GM12875 (cell line): ENCODE data around the gene SCGB1D1.

Source experiments
- H3K4me3 ChIP-seq: one replicate; pipeline ENCODE4 v1.5.1; 2011; ENCODE audit warnings: low read depth, low read length, control low read depth
- TF ChIP-seq, protein P1 (sequence below): IDR thresholded peaks from 2 replicates; pipeline ENCODE4 v1.5.1; 2011; ENCODE audit warnings: low read depth, mild to moderate bottlenecking, control low read depth, inconsistent platforms, low read length, moderate library complexity, borderline replicate concordance; ENCODE audit not compliant: insufficient read depth

Gene SCGB1D1

DNA sequence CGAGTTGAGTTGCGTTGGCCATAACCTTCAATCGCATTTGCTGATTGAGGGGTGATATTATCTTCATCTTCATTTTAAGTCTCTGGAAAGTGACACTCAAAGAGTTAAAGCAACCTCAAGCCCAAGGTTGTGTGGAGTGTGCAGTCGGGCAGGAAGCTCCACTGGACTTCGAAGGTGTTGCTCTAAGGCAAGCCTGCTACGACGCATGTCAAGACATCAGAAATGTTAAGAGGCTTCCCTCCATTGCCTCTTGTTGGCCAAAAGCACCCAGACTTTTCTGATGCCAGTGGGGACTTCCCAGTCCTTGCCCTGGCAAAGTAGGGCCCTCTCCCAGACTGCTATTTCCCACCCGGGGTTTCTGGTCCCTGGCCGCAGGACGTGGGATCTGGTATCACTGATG lies 23.6 kb upstream of the SCGB1D1 start:
- no peak overlapping the region for H3K4me3 ChIP-seq
- TF ChIP-seq, protein P1, sequence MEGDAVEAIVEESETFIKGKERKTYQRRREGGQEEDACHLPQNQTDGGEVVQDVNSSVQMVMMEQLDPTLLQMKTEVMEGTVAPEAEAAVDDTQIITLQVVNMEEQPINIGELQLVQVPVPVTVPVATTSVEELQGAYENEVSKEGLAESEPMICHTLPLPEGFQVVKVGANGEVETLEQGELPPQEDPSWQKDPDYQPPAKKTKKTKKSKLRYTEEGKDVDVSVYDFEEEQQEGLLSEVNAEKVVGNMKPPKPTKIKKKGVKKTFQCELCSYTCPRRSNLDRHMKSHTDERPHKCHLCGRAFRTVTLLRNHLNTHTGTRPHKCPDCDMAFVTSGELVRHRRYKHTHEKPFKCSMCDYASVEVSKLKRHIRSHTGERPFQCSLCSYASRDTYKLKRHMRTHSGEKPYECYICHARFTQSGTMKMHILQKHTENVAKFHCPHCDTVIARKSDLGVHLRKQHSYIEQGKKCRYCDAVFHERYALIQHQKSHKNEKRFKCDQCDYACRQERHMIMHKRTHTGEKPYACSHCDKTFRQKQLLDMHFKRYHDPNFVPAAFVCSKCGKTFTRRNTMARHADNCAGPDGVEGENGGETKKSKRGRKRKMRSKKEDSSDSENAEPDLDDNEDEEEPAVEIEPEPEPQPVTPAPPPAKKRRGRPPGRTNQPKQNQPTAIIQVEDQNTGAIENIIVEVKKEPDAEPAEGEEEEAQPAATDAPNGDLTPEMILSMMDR: no peak

DNA sequence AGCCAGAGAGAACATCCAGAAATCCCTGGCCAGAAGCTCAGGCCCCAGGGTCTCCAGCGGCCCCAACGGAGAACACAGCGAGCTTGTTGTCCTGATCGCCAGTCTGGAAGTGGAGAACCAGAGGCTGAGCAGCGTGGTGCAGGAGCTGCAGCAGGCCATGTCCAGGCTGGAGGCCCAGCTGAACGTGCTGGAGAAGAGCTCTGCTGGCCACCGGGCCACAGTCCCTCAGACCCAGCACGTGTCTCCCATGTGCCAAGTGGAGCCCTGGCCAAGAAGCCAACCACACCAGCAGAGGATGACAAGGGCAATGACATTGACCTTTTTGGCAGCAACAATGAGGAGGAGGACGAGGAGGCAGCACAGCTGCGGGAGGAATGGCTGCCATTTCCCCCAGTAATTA lies 20.6 kb upstream of the SCGB1D1 start:
- TF ChIP-seq, protein P1: no peak

DNA sequence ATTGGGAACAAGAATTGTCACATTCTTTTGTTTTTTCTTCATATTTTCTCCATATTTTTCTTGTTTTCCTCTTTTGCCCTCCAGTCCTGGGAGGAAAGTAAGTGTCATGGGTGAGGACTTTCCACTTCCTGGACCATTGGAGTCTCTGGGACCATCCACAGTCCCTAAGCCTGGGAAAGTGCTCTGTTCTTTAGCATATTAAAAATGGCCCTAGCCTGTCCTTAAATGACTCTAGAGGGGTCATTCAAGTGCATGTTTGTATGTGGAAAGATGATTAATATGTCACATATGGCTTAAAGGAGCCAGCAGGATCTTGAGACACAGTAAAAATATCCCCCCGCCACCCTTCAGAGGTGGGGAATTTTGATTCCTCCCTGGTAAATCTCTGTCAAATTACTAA lies 20.1 kb upstream of the SCGB1D1 start:
- TF ChIP-seq, protein P1: no peak
- H3K4me3 ChIP-seq: no peak overlapping the region

More for the DNA sequence above, 20.6 kb upstream of the SCGB1D1 start:
- no peak overlapping the region for H3K4me3 ChIP-seq

DNA sequence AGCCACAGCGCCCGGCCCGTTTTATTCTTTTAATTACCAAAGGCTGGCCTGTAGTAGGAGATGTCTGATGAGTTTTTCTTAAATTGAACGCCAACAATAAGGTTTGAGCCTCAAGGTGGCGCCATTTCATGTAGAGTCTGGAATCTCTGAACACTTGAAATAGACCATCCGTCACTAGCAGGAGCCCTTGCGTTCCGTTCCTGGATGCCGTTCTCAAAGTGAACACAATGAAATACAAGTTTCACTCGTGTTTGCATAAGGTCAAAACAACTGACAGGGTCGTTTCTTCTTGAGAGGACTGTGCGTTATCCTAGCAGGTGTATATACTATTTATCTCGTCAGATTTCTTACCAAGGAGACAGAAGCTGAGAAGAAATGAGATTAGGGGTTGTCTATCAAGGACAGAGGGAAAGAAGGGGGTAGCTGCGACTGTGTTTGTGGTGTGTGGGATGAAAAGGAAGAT lies 18.7 kb upstream of the SCGB1D1 start:
- no peak overlapping the region for H3K4me3 ChIP-seq
- TF ChIP-seq, protein P1: peak; percentile 59; the same call in 1 of the 2 replicates

DNA sequence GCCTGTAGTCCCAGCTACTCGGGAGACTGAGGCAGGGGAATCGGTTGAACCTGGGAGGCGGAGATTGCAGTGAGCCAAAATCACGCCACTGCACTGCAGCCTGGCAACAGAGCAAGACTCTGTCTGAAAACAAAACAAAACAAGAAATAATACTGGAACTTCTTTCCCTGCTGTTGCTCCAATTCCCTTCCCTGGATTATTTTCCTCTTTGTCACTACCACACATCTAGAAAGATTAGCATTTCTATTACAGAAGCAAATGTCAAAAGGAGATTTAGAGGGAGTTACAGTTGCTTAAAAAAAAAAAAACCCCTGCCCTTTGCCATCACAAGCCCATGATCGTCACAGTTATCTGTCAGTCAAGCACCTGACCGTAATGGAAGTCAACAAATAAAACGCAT lies 17.7 kb upstream of the SCGB1D1 start:
- no peak overlapping the region for H3K4me3 ChIP-seq
- TF ChIP-seq, protein P1: no peak

DNA sequence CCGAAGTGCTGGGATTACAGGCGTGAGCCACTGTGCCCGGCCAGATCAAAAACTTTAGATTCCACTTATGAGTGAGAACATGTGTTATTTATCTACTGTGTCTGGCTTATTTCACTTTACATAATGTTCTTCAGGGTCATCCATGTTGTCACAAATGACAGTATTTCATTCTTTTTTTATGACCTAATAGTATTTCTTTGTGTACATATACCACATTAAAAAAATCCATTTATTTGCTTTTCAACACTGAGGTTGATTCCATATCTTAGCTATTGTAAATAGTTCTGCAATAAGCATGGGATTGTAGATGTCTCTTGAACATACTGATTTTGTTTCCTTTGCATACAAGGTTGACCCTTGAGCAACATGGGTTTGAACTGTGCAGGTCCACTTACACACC lies 13.2 kb upstream of the SCGB1D1 start:
- H3K4me3 ChIP-seq: no peak overlapping the region
- TF ChIP-seq, protein P1: no peak

DNA sequence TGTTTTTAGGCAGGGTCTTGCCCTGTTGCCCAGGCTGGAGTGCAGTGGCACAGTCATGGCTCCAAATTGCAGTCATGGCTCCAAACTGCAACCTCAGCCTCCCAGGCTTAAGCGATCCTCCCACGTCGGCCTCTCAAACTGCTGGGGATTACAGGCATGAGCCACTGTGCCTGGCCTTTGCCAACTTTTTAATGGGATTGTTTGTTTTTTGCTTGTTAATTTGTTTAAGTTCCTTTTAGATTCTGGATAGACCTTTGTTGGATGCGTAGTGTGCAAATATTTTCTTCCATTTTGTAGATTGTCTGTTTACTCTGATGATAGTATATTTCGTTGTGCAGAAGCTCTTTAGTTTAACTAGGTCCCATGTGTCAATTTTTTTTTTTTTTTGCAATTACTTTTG lies 10.0 kb upstream of the SCGB1D1 start:
- TF ChIP-seq, protein P1: no peak
- H3K4me3 ChIP-seq: no peak overlapping the region
